Activated CD4-positive, alpha-beta T cell treated with anti-CD3 and anti-CD28 coated beads, Interleukin-2, Interleukin-4, amounts not matched to agents 100 ng/mL and 50 ng/mL, durations not matched to agents 16 hours and 8 hours (primary cell): ENCODE results near the gene PSAP.

ENCODE experiments used
- DNase-seq: peaks from one replicate; pipeline ENCODE4 v3.0.0-alpha.2; 2020; ENCODE audit warnings: low spot score

Gene PSAP

DNA sequence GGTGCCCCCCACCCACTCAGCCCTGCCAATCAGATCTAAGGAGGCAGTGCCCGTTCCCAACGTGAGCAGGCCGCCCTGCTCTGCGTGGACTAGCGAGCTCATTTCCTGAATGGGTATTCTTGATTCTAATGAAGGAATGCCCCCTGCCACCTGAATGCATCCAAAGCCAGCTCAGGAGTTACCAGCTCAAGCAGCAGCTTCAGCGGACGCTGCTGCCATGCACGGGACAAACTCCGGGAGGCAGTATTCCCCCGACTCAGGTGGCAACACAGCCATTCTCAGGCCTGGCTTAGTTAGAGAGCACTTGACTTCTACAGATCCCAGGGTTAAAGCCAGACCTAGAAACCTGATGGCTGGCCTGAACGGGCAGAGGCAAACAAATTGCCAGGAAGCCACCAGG is 25.8 kb downstream of the PSAP start:
- DNase-seq = no peak

DNA sequence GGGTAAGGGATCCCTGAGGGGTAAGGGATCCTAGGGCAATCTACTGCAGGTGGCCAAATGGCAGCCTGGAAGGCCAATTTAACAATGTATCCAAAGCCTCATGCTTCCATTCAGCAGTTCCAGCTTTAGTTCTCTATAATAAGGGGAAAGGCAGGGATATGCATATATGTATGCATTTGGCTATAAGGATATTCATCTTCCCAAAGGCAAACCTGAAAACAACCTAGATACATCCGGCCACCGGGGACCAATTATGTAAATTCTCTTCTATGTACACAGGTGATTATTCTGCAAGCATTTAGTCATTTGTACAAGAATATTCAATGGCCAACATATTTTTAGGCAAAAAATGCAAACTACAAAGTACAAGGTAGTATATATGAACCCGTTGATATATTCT is 26.7 kb downstream of the PSAP start:
- DNase-seq = no peak

DNA sequence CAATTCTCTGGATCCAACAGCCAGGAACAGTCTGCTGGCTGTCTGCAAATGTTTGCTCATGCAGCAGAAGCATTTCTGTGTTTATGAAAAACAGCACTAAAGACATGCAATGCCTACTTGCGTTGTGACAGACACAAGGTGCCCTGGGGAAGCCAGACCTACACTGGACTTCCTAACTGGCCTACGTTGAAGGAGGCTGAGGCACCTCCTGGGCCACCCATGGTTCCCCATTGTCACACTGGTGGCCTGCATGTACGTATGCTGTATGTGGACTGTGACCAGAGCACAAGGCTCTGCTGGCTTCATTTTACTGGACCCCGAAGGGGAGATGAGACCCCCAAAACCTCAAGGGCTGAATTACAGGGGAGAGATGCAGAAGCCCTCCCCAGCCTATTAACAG is 27.7 kb downstream of the PSAP start:
- DNase-seq = no peak

DNA sequence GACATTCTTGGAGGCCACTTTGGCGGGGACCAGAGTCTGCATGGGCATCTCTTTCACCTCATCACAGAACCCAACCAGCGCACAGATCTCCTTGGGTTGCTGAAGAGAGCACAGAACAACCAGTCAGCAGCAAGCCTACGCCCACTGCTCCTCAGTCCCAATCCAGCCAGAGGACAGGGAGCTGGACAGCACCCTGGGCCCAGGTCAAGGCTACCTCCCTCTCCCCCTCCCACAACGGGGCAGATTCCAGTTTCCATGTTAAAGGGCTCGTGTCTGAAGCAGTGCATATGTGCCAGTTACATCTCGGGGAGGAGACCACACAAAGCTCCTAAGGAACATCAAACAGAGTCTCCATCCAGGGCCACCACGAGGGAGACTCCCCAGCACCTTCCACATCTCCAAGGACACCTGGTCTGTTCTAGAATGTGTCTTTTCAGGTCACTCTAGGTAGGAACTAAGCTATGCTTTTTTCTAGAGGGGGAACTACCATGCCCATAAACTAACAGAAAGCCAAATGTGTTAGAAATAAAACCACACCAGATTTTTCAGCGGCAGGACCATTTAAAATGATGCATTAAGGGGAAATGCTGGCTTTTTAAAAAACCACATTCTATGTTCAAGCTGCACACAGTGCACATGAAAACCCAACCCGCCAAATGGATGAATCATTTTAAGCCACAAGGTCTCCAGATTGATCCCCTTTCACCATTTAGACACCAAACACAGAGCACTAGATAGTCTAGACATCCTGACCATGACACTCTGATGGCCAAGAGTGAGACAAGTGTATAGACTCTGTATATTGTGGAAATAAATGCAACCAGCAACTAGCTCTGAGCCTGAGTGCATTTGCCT is 28.9 kb downstream of the PSAP start:
- peak; percentile 46 for DNase-seq

DNA sequence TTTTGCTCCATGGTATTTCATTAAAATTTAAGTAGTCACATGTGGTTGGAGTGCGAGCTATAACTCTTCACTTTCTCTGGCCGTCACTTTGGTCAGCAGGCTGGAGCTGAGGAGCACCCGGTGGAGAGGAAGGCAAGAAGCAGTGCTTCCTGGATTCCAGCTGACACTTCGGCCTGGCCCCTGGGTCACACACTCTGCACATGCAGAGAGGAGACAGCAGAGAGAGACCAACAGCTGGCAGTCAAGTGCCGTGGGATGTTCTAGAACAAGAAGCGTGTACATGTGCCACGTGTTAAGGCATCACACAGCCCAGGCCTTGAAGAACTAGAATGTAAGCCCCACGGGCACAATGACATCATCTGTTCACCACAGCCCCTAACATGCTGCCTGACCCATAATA is 30.1 kb downstream of the PSAP start:
- DNase-seq = no peak

DNA sequence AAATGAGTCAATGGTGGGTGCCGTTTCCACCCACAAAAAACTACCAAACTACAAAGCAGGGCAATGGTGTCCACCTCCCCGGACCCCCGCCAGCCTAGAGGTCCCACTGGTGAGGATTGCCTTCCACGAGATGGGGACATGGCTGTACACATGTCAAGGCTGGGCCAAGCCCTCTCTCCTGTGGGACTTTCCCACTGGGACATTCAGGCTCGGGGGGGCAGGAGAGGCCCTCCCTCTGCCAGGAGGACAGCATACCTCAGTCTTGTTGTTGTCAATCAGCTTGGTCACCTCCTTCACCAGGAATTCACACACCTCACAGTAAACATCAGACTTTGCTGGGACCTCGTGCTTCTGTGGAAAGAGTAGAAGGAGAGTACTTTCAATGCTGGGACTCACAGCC is 31.1 kb downstream of the PSAP start:
- DNase-seq = no peak

DNA sequence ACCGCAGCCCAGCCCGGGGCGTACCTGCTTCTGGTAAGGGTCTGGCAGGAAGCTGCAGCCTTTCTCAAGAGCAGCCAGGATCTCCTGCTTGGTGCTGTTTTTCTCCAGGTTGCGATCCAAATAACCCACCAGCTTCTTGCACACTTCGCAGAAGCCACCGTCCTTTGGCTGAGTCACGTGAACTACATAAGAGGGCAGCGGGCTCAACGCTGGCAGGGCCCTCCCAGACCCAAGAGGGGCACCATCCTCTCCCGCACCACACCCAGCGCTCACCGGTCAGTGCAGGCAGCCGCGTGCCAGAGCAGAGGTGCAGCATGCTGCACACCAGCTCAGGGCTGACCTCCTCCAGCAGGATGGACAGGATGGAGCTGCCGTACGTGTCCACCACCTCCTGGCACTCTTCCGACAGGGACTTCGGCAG is 31.6 kb downstream of the PSAP start:
- DNase-seq = no peak

DNA sequence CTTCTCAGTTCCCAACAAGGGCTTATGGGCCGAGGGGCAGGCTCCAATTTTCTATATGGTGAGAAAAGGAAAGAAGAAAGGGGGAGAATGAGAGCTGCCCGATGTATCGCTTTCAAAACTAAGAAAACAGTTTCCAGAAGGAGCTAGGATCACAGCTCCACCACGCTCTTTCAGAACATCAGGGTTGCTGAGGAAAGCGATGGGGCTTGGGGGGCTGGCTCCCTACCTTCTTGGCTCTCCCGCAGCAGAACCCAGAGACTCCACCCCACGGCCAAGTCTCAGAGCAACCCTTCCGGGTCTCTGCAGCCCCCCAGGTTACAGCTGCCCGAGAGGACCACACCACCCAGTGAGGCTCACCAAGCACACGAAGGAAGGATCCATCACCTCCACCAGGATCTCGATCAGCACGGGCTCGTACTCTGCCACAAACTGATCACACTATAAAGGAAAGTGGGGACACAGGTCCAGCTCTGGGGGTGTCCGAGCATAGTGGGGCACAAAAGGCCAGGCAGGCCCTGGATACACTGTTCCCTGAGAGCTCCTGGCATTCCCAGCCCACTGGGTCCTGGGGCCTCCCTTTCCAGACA is 32.3 kb downstream of the PSAP start:
- no peak for DNase-seq

DNA sequence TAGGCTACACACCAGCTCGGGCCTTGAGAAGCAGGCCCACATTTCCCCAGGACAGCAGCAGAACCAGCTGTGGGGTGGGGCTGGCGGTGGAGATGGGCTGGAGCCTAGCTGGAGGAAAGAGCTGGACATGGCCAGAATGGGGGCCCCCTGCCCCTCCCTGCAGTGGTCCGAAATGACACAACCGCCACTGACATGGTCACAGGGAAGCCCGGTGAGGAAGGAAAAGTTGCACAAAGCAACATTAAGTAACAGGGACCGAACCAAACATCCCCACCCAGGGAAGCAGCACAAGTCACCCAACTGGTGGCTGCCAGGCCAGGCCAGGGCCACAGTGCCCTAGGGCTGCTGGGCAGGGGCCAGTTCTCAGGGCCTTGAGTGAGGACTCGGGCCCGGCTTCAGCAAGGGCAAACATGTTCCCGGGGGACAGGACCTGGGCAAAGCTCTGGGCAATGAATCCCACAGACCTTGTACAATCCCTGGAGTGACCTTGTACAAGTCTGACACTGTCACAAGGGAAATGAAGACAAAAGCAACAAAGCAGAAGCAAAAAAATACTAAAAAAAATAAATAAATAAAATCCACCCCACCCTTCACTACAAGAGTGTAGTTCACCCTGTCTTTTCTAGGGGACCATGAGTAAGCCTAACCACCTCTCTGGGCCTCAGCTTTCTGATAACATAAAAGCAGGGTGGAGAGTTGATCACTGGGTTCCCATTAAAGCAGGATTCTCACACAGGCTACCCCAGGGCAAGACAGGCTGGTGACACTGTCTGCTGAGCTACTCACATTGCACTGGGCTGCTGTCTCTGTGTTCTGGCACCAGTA is 33.0 kb downstream of the PSAP start:
- DNase-seq = no peak

DNA sequence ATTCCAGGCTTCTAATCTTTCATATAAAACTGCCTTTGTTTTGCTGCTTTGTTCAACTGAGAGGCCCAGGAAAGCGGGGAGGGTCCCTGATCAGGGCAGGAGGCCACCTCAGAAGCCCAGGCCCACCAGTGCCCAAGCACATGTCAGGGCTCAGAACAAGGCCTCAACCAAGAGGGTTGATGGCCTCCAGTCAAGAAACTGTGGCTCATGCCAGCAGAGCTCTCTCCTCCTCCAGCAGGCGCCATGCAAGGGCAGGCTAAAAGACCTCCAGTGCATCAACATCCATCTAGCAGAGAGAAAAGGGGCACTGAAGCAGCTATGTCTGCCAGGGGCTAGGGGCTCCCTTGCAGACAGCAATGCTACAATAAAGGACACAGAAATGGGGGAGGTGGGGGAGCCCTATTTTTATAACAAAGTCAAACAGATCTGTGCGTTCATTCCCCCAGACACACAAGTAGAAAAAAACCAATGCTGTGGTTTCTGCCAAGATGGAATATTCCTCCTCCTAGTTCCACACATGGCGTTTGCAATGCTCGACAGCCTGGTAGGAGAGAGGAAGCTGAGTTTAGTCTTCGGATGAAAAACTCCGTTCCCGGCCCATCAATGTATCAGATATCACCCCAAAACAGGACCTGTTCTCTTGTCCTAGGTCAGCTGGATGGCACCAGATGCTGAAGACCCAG is 34.0 kb downstream of the PSAP start:
- DNase-seq = no peak

DNA sequence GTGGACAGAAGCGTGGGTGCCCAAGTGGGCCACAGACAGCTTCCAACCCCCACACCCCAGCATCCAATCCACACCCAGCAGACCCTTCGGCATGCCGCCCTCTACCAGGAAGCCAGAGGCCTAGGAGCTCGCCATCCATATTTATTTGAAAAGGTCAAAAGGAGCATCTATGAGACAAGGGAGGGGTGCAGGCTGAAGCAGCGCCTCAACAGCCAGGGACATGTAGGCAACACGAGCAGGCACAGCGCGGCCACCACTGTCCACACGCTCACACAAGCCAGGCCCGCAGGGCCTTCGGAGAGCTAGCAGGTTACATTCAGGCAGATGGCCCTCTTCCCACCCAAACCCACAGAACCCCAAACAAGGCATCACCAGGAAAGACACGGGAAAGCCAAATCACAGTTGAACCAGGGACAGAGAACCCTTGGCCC is 34.6 kb downstream of the PSAP start:
- DNase-seq = no peak

DNA sequence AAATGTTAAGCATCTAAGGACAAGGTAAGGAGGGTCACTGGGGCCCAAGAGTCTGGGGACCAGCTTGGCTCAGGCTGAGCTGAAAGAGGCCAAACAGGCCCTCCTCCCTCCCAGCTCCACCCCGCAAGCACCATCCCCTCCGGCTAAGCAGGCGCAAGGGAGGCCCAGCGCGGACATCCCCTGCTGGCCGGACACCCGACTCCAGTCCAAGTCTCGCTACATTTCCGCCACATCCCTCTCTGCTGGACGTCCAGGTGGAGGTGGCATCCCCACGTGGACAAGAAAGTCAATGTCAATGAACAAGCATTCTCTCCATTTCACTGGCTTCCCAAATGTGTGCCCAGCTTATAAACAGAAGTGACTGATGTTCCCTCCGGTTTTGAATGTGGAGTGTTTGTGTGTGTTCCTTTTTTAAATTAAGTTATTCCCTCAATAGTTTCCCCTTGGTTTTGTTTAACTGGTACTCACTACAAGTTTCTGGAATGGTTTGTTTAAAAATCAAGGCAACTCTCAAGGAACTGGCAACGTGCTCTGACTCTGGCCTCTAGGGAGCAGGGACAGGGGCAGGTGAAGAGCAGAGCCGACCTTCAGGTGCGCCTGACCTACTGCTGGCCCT is 35.4 kb downstream of the PSAP start:
- no peak for DNase-seq

DNA sequence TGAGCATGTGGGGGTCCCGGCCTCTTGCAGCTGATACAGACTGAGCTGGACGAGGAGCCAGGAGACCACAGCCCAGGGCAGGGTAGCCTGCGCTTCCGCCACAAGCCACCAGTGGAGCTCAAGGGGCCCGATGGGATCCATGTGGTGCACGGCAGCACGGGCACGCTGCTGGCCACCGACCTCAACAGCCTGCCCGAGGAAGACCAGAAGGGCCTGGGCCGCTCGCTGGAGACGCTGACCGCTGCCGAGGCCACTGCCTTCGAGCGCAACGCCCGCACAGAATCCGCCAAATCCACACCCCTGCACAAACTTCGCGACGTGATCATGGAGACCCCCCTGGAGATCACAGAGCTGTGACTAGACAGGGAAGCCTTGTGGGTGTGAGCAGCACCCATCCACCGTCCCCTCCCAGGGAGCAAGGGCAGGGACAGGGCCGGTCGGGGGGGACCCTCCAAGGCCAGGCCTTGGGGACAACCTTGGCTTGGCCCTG is 36.1 kb downstream of the PSAP start:
- DNase-seq = no peak

DNA sequence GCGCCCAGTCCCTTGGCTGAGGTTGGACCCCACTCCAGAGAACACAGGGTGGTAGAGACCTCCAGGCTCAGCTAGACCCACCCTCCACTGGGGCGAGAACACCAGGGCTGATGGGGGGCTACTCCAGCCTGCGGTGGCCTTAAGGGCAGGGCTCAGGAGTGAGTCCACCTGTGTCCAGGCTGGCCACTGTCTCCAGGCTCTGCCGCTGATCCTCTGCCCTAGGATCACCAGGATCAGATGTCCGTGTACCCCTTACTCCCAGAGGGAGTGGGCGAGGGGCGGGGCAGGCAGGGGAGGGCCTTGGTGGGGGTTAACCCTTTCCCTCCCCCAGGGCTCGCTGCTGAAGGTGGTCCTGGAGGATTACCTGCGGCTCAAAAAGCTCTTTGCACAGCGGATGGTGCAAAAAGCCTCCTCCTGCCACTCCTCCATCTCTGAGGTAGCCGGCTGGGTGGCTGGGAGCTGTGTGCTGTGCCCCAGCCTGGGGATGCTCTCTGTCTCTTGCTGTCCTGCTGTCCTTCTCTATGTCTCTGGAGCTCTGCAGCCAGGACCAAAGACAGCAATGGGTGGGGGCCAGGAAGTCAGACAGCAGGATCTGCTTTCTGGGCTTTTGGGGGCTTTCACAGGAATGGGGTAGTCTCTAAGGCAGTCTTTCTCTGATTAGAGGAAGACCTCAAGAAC is 38.0 kb downstream of the PSAP start:
- DNase-seq = no peak

DNA sequence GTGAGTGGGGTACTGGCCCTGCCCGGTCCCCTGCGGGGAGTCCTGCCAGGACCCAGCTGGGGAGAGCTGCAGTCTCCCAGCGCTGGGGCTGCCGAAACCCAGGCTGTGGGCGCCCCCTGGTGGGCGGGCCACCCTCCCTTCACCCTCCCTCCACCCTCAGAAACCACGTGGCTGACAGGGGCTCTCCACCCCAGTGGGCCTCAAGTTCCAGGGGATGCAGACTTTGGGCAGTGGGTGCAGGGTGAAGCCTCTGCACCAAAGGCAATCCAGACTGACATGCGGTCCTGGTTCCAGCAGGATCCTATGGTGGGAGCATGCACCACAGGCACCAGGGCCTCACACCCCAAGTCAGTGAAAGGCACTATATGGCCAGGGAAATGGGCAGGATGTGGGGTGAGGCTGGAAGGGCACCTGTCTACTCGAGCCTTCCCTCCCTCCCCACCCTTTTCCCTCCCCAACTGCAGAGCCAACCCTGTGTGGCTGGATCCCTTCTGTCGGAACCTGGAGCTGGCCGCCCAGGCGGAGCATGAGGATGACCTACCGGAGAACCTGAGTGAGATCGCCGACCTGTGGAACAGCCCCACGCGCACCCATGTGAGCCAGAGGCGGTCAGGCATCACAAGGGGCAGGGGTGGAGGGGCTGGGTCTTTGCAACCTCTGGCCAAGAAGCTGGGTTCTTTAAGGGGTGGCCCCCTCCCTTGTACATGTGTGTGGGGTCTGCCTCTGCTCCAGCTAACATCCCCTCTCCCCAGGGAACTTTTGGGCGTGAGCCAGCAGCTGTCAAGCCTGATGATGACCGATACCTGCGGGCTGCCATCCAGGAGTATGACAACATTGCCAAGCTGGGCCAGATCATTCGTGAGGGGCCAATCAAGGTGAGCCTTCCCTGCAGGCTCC is 38.8 kb downstream of the PSAP start:
- DNase-seq = peak; percentile 72

DNA sequence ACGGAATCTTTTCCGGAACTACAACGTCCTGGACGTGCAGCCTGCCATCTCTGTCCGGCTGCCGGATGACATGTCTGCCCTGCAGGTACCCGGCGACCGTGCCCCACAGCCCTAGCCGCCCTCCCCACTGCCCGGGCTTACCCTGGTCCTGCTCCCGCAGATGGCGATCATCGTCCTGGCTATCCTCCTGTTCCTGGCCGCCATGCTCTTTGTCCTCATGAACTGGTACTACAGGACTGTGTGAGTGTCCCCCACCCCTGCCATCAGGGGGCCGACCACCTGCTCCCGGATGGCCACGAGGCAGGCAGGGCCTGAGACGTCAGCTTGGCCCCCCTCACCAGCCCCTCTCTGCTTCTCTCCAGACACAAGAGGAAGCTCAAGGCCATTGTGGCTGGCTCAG is 39.7 kb downstream of the PSAP start:
- no peak for DNase-seq

DNA sequence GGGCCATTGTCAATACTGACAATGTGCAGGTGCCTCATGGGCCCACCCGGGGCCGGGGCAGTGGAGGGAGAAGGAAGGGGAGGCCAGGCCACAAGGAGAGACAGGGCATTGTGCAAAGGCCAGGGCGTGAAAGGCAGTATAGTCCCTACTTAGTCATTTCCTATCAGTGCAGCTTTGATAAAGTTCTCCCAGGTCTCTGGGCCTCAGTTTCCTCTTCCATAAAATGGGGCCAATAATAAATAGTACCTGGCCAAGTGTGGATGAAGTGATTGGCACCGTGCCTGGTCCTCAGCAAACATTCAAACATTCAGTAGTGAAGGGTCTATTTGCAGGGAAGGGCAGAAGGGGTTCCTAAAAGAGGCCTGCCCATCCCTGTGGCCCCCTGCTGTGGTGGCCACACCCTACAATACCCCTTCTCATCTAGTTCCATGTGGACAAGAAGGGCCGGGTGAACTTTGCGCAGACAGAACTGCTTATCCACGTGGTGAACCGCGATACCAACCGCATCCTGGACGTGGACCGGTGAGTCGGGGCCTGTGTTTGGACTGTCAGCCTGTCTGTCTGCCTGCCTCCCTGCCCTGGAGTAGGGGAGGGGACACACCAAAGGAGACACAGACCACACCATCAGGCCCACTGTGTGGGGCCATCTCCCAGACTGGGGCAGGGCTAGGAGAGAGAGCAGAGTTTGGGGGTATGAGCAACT is 40.9 kb downstream of the PSAP start:
- DNase-seq = no peak

DNA sequence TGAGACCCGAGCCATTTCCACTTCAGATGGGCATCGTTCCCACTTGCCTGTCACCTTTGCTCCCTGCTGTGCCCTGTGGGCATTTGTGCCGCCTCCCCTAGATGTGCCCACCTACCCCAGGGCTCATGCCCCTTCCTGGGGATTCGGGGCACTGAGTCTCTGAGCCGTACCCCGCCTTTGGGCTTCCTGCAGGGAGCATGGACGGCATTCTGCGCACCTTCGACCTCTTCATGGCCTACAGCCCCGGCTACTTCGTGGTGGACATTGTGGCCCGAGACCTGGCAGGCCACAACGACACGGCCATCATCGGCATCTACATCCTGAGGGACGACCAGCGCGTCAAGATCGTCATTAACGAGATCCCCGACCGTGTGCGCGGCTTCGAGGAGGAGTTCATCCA is 41.4 kb downstream of the PSAP start:
- no peak for DNase-seq
